Hepatocyte (in vitro differentiated cells): ENCODE measurements around the gene SLC44A5.

Experiments
- CTCF ChIP-seq: fragments of 200-600 bp; sonication (generic); IDR thresholded peaks from 2 replicates; pipeline ENCODE4 v1.5.1; 2016; ENCODE audit warnings: antibody characterized with exemption, mild to moderate bottlenecking; ENCODE audit not compliant: poor library complexity
- EZH2phosphoT487 ChIP-seq: fragments of 200-600 bp; sonication (generic); IDR thresholded peaks from one replicate; pipeline ENCODE4 v1.6.1; 2018; ENCODE audit warnings: antibody characterized with exemption, mild to moderate bottlenecking, low read depth, moderate library complexity; ENCODE audit not compliant: unreplicated experiment, severe bottlenecking

DNA sequence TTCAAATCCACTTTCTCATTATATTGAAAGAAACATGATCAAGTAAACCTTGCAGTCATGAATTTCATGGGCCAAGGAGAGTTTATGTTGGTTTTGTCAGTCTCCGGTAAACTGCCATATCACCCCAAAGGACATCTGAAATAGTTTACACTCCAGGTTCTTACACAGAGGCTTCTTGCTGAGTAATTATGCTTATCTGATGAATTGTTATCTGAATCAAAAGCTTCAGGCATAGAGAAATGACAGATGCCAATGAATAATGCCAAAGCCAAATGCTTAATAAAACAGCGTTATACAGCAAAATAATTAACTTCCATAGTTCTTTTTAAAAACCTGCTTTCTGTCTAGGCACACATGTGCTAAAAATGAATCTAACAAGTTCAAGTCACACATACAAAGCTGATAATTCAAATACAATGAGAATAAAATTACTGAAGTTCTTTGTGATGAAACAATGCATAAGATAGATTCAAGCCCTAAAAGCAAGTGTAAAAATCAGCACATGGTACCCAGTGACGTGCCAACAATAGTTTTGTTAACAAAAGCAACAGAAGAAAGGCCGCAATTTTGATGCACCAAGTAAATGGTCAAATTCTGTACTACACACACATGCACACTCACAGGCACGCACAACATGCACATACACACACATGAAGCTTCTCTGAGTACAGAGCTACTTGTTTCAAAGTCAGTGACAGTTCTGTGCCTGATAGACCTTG is 109.2 kb downstream of the SLC44A5 start:
- TF ChIP-seq CTCF = no peak
- TF ChIP-seq EZH2phosphoT487 = no peak
